ENCODE results near the gene TMPRSS11E. TPM values are rescaled to one million over a fixed set of nuclear protein-coding genes. Genes with fewer than 3 reads are reported as not detected.
"Not testable (repeated sequence)": the region's sequence is repeated elsewhere in the genome, so short reads cannot be mapped to it uniquely, and the experiment has no call there.

Gene TMPRSS11E
- total and polyA plus RNA-seq, 2 experiments from 2014 or later = 1.7 to 1.8 TPM

GRCh38 chr4:68406479-68406859 is 40.8 kb upstream of the TMPRSS11E start:
- Histone ChIP-seq H3K79me2 (no peaks in the 10 kb centered on the region), H3K27me3 (no peaks in the 10 kb centered on the region), H4K20me1 (ENCODE audit: insufficient read depth, poor library complexity, severe bottlenecking) (no peaks in the 10 kb centered on the region), H3K27ac (no peak overlapping the region), H2AFZ (no peak overlapping the region), H3K9me2 (replicated peaks; ENCODE audit: insufficient read depth) (no peaks in the 10 kb centered on the region), H3K4me3 (no peak overlapping the region), H3K4me1 (ENCODE audit: insufficient read depth) (no peaks in the 10 kb centered on the region), H3K36me3 (replicated peaks; ENCODE audit: insufficient read depth, low read depth) (no peaks in the 10 kb centered on the region), H3K4me2 (no peak overlapping the region), H3K9me3 (ENCODE audit: low read depth) (no peaks in the 10 kb centered on the region)
- no peak for DNase-seq (ENCODE audit: low spot score)
- TF ChIP-seq, protein P1, sequence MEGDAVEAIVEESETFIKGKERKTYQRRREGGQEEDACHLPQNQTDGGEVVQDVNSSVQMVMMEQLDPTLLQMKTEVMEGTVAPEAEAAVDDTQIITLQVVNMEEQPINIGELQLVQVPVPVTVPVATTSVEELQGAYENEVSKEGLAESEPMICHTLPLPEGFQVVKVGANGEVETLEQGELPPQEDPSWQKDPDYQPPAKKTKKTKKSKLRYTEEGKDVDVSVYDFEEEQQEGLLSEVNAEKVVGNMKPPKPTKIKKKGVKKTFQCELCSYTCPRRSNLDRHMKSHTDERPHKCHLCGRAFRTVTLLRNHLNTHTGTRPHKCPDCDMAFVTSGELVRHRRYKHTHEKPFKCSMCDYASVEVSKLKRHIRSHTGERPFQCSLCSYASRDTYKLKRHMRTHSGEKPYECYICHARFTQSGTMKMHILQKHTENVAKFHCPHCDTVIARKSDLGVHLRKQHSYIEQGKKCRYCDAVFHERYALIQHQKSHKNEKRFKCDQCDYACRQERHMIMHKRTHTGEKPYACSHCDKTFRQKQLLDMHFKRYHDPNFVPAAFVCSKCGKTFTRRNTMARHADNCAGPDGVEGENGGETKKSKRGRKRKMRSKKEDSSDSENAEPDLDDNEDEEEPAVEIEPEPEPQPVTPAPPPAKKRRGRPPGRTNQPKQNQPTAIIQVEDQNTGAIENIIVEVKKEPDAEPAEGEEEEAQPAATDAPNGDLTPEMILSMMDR (IDR thresholded peaks at IDR 0.05; ENCODE audit: poor library complexity) = no peak
- TF ChIP-seq EZH2 (IDR thresholded peaks at IDR 0.05; ENCODE audit: borderline replicate concordance) = no peak
- TF ChIP-seq EZH2phosphoT487 (IDR thresholded peaks at IDR 0.05; ENCODE audit: low read depth, severe bottlenecking, unreplicated experiment) = no peak
- whole genome bisulfite sequencing (ENCODE audit: low lambda C conversion rate, missing lambda C conversion rate) = 24% methylated on average over 3 of the region's 3 CpGs

- 30% methylated on average over 10 of the region's 10 CpGs for WGBS (ENCODE audit: low lambda C conversion rate, missing lambda C conversion rate)
- H3K4me3 ChIP-seq; H3K4me1 ChIP-seq (ENCODE audit: insufficient read depth); DNase-seq (ENCODE audit: low spot score); H3K27me3 ChIP-seq; H3K9me2 ChIP-seq (replicated peaks; ENCODE audit: insufficient read depth); H4K20me1 ChIP-seq (ENCODE audit: insufficient read depth, poor library complexity, severe bottlenecking); H3K4me2 ChIP-seq; H3K79me2 ChIP-seq; H3K9me3 ChIP-seq (ENCODE audit: low read depth); H3K36me3 ChIP-seq (replicated peaks; ENCODE audit: insufficient read depth, low read depth); H3K27ac ChIP-seq; H2AFZ ChIP-seq: not testable (repeated sequence)
Measured at GRCh38 chr4:68407015-68407867, 40.0 kb upstream of the TMPRSS11E start.

- Histone ChIP-seq H3K9me2 (replicated peaks; ENCODE audit: insufficient read depth) (no peaks in the 10 kb centered on the region), H3K9me3 (ENCODE audit: low read depth) (no peaks in the 10 kb centered on the region), H3K4me1 (ENCODE audit: insufficient read depth) (no peaks in the 10 kb centered on the region), H3K27ac (no peak overlapping the region), H3K4me3 (no peak overlapping the region), H4K20me1 (ENCODE audit: insufficient read depth, poor library complexity, severe bottlenecking) (no peaks in the 10 kb centered on the region), H3K27me3 (no peaks in the 10 kb centered on the region), H2AFZ (no peak overlapping the region), H3K36me3 (replicated peaks; ENCODE audit: insufficient read depth, low read depth) (no peaks in the 10 kb centered on the region), H3K4me2 (no peak overlapping the region), H3K79me2 (no peaks in the 10 kb centered on the region)
- TF ChIP-seq, protein P1 (IDR thresholded peaks at IDR 0.05; ENCODE audit: poor library complexity) = no peak
- no peak for TF ChIP-seq EZH2phosphoT487 (IDR thresholded peaks at IDR 0.05; ENCODE audit: low read depth, severe bottlenecking, unreplicated experiment)
- 60% methylated on average over 3 of the region's 3 CpGs for WGBS (ENCODE audit: low lambda C conversion rate, missing lambda C conversion rate)
- DNase-seq (ENCODE audit: low spot score) = no peak
Measured at GRCh38 chr4:68407868-68408190, 39.4 kb upstream of the TMPRSS11E start.

GRCh38 chr4:68410149-68410548 is 37.1 kb upstream of the TMPRSS11E start:
- DNase-seq (ENCODE audit: low spot score) = no peak
- H3K27ac ChIP-seq = no peak overlapping the region
- TF ChIP-seq, protein P1 (IDR thresholded peaks at IDR 0.05; ENCODE audit: poor library complexity) = no peak
- WGBS (ENCODE audit: low lambda C conversion rate, missing lambda C conversion rate) = 74% methylated on average over 2 of the region's 2 CpGs
- no peaks in the 10 kb centered on the region for H3K9me3 ChIP-seq (ENCODE audit: low read depth)
- H3K4me2 ChIP-seq = no peak overlapping the region
- H3K36me3 ChIP-seq (replicated peaks; ENCODE audit: insufficient read depth, low read depth) = no peaks in the 10 kb centered on the region
- H3K9me2 ChIP-seq (replicated peaks; ENCODE audit: insufficient read depth) = no peaks in the 10 kb centered on the region
- H4K20me1 ChIP-seq (ENCODE audit: insufficient read depth, poor library complexity, severe bottlenecking) = no peaks in the 10 kb centered on the region
- no peaks in the 10 kb centered on the region for H3K79me2 ChIP-seq
- H2AFZ ChIP-seq = no peak overlapping the region
- no peaks in the 10 kb centered on the region for H3K4me1 ChIP-seq (ENCODE audit: insufficient read depth)
- H3K27me3 ChIP-seq = no peaks in the 10 kb centered on the region
- no peak overlapping the region for H3K4me3 ChIP-seq

Measured in hepatocyte (in vitro differentiated cells).